ENCODE data around the gene DIRAS1. TPM values are rescaled to one million over a fixed set of nuclear protein-coding genes. Genes with fewer than 3 reads are reported as not detected.
"Not testable (repeated sequence)": the region's sequence is repeated elsewhere in the genome, so short reads cannot be mapped to it uniquely, and the experiment has no call there.

DIRAS1 gene
- polyA plus RNA-seq, 1 donor = 2.6 TPM

GRCh38 chr19:2690856-2691255, 30.3 kb downstream of the DIRAS1 start:
- no peaks in the 10 kb centered on the region for H3K4me1 ChIP-seq (ENCODE audit: control insufficient read depth, insufficient read depth, low read length)
- no peak for DNase-seq
- no peaks in the 10 kb centered on the region for H3K27me3 ChIP-seq (ENCODE audit: control insufficient read depth, insufficient read depth, low read length)
- H3K9me3 ChIP-seq (ENCODE audit: control insufficient read depth, low read depth, low read length) = peaks cover 4% of the 10 kb centered on the region
- no peak overlapping the region for H3K4me3 ChIP-seq (ENCODE audit: low read length)
- WGBS (ENCODE audit: insufficient coverage, low lambda C conversion rate) = 80% methylated on average over 2 of the region's 11 CpGs
- H3K36me3 ChIP-seq (ENCODE audit: control insufficient read depth, insufficient read depth, low read length) = no peaks in the 10 kb centered on the region
- H3K27ac ChIP-seq (ENCODE audit: low read length) = no peak overlapping the region

DNA sequence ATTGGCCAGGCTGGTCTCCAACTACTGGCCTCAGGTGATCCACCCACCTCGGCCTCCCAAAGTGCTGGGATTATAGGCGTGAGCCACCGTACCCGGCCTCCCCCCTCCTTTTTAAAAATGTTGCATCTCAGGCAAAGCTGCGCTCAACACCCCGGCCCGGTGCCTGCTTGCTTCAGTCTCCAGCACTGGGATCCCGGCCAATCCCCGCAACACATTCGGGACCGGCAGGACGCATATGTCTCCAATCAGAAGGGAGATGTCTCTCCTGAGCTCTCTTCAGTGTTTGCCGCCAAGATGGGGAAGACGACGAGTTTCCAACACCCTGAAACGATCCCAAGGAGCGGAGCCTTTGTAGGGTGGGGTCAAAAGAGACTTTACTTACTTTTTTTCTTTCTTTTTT, 34.8 kb downstream of the DIRAS1 start:
- WGBS (ENCODE audit: insufficient coverage, low lambda C conversion rate) = no CpG with 5 or more reads among the region's 17 CpGs
- Histone ChIP-seq H3K27me3 (ENCODE audit: control insufficient read depth, insufficient read depth, low read length) (no peaks in the 10 kb centered on the region), H3K4me3 (ENCODE audit: low read length) (no peak overlapping the region), H3K9me3 (ENCODE audit: control insufficient read depth, low read depth, low read length) (peaks cover 4% of the 10 kb centered on the region), H3K4me1 (ENCODE audit: control insufficient read depth, insufficient read depth, low read length) (no peaks in the 10 kb centered on the region), H3K36me3 (ENCODE audit: control insufficient read depth, insufficient read depth, low read length) (no peaks in the 10 kb centered on the region), H3K27ac (ENCODE audit: low read length) (no peak overlapping the region)
- DNase-seq = no peak

- H3K4me3 ChIP-seq (ENCODE audit: low read length) = no peak overlapping the region
- 100% methylated on average over 1 of the region's 6 CpGs for WGBS (ENCODE audit: insufficient coverage, low lambda C conversion rate)
- H3K4me1 ChIP-seq (ENCODE audit: control insufficient read depth, insufficient read depth, low read length) = no peaks in the 10 kb centered on the region
- no peaks in the 10 kb centered on the region for H3K27me3 ChIP-seq (ENCODE audit: control insufficient read depth, insufficient read depth, low read length)
- H3K27ac ChIP-seq (ENCODE audit: low read length) = no peak overlapping the region
- peaks cover 4% of the 10 kb centered on the region for H3K9me3 ChIP-seq (ENCODE audit: control insufficient read depth, low read depth, low read length)
- DNase-seq = no peak
- H3K36me3 ChIP-seq (ENCODE audit: control insufficient read depth, insufficient read depth, low read length) = no peaks in the 10 kb centered on the region
Observed at GRCh38 chr19:2685204-2685704, 35.9 kb downstream of the DIRAS1 start.

- Histone ChIP-seq H3K27me3 (ENCODE audit: control insufficient read depth, insufficient read depth, low read length) (no peaks in the 10 kb centered on the region), H3K27ac (ENCODE audit: low read length) (no peak overlapping the region), H3K36me3 (ENCODE audit: control insufficient read depth, insufficient read depth, low read length) (no peaks in the 10 kb centered on the region), H3K4me1 (ENCODE audit: control insufficient read depth, insufficient read depth, low read length) (no peaks in the 10 kb centered on the region), H3K9me3 (ENCODE audit: control insufficient read depth, low read depth, low read length) (peaks cover 4% of the 10 kb centered on the region), H3K4me3 (ENCODE audit: low read length) (no peak overlapping the region)
- DNase-seq = no peak
- 65% methylated on average over 2 of the region's 20 CpGs for WGBS (ENCODE audit: insufficient coverage, low lambda C conversion rate)
Observed at GRCh38 chr19:2683430-2684003, 37.7 kb downstream of the DIRAS1 start.

DNA sequence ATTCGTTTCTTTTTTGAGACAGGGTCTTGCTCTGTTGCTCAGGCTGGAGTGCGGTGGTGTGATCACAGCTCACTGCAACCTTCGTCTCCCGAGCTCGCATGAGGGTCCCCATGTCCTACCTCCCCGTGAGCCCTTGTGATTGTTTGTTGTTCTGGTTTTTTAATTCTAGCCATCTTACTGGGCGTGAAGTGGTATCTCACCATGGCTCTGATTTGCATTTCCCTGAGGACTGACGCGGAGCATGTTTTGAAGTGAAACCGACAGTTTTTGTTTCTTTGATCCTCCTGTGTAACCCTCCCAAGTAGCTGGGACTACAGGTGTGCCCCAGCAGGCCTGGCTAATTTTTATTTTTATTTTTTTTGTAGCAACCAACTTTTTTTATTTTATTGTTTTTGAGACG, 40.4 kb downstream of the DIRAS1 start:
- Histone ChIP-seq H3K9me3 (ENCODE audit: control insufficient read depth, low read depth, low read length) (no peaks in the 10 kb centered on the region), H3K27ac (ENCODE audit: low read length) (no peak overlapping the region), H3K27me3 (ENCODE audit: control insufficient read depth, insufficient read depth, low read length) (peaks cover 6% of the 10 kb centered on the region), H3K36me3 (ENCODE audit: control insufficient read depth, insufficient read depth, low read length) (no peaks in the 10 kb centered on the region), H3K4me1 (ENCODE audit: control insufficient read depth, insufficient read depth, low read length) (no peaks in the 10 kb centered on the region), H3K4me3 (ENCODE audit: low read length) (no peak overlapping the region)
- DNase-seq = no peak
- no CpG with 5 or more reads among the region's 11 CpGs for WGBS (ENCODE audit: insufficient coverage, low lambda C conversion rate)

DNA sequence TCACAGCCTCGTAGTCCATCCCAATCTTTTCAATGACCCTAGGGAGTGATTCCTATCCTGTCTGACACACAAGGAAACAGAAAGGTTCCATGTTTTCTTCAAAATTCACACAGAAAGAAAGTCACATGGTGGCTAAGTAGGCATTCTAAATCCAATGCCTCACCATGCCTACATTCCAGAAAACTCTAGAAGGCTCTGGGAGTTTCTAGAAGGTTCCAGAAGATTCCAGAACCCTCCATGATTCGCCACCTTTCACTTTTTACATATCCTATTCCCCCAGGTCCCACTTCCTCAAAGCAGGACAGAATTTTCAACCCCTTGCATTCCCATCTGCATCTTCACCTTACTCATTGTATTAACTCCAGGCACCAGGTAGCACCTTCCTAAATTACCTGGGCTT, 41.7 kb downstream of the DIRAS1 start:
- Histone ChIP-seq H3K4me3 (ENCODE audit: low read length) (no peak overlapping the region), H3K36me3 (ENCODE audit: control insufficient read depth, insufficient read depth, low read length) (no peaks in the 10 kb centered on the region), H3K4me1 (ENCODE audit: control insufficient read depth, insufficient read depth, low read length) (no peaks in the 10 kb centered on the region), H3K27ac (ENCODE audit: low read length) (no peak overlapping the region), H3K9me3 (ENCODE audit: control insufficient read depth, low read depth, low read length) (no peaks in the 10 kb centered on the region), H3K27me3 (ENCODE audit: control insufficient read depth, insufficient read depth, low read length) (peaks cover 15% of the 10 kb centered on the region)
- WGBS (ENCODE audit: insufficient coverage, low lambda C conversion rate) = no CpG with 5 or more reads among the region's 2 CpGs
- no peak for DNase-seq

GRCh38 chr19:2678948-2679347, 42.2 kb downstream of the DIRAS1 start:
- H3K27me3 ChIP-seq (ENCODE audit: control insufficient read depth, insufficient read depth, low read length) = peaks cover 15% of the 10 kb centered on the region
- not testable (repeated sequence) for H3K9me3 ChIP-seq (ENCODE audit: control insufficient read depth, low read depth, low read length); H3K27ac ChIP-seq (ENCODE audit: low read length); DNase-seq; H3K4me1 ChIP-seq (ENCODE audit: control insufficient read depth, insufficient read depth, low read length); H3K4me3 ChIP-seq (ENCODE audit: low read length); H3K36me3 ChIP-seq (ENCODE audit: control insufficient read depth, insufficient read depth, low read length)
- whole genome bisulfite sequencing (ENCODE audit: insufficient coverage, low lambda C conversion rate) = no CpG with 5 or more reads among the region's 5 CpGs

DNA sequence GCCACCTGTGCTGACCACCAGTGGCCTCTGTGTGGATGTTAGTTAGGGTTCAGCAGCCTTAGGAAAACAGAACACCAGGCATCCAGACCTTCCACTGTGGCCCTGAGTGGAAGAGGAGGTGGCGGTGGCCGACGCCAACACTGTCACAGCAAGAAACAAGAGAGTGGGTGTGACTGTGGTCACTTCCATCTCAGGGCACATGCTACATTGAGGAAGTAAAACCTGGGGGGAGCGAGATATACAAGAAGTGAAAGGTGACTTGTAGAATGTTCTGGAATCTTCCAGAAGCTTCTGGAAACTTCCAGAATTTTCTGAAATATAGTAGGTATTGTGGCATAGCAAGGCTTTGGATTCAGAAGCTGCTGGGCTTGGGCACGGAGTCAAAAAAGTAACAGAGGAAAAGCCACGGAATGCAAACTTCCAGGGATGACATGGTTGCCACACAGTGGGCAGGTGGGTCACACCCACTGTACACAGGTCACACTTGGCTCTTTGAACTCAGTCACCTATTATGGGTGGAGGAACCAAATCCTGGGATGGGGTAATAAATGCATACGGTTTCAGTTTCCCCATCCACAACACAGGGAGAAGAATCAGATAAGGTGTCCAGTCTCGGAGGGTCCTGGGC, 43.0 kb downstream of the DIRAS1 start:
- Histone ChIP-seq H3K4me1 (ENCODE audit: control insufficient read depth, insufficient read depth, low read length) (no peaks in the 10 kb centered on the region), H3K4me3 (ENCODE audit: low read length) (no peak overlapping the region), H3K27ac (ENCODE audit: low read length) (no peak overlapping the region), H3K36me3 (ENCODE audit: control insufficient read depth, insufficient read depth, low read length) (no peaks in the 10 kb centered on the region), H3K27me3 (ENCODE audit: control insufficient read depth, insufficient read depth, low read length) (peaks cover 15% of the 10 kb centered on the region), H3K9me3 (ENCODE audit: control insufficient read depth, low read depth, low read length) (no peaks in the 10 kb centered on the region)
- no peak for DNase-seq
- 83% methylated on average over 1 of the region's 8 CpGs for WGBS (ENCODE audit: insufficient coverage, low lambda C conversion rate)

DNA sequence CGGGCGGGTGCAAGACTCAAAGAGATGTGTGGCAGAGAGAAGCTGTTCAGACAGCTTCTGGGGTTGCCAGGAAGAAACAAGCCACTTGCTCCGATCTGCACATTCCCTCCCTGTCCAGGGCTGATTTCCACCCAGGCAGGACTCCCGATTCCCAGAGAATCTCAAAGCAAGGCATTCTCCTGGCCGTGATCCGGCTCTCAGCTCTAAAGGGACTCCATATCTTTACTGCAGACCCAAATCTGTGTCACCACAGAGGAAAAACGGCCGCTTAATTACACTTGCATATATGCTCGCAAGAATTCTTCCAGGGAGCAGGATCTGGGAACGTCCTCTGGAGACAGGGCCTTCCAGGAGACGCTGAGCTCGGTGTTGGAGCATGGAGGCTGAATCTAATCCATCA, 44.3 kb downstream of the DIRAS1 start:
- no peak overlapping the region for H3K27ac ChIP-seq (ENCODE audit: low read length)
- H3K4me1 ChIP-seq (ENCODE audit: control insufficient read depth, insufficient read depth, low read length) = no peaks in the 10 kb centered on the region
- no CpG with 5 or more reads among the region's 12 CpGs for WGBS (ENCODE audit: insufficient coverage, low lambda C conversion rate)
- peaks cover 15% of the 10 kb centered on the region for H3K27me3 ChIP-seq (ENCODE audit: control insufficient read depth, insufficient read depth, low read length)
- no peaks in the 10 kb centered on the region for H3K36me3 ChIP-seq (ENCODE audit: control insufficient read depth, insufficient read depth, low read length)
- no peak for DNase-seq
- no peaks in the 10 kb centered on the region for H3K9me3 ChIP-seq (ENCODE audit: control insufficient read depth, low read depth, low read length)
- no peak overlapping the region for H3K4me3 ChIP-seq (ENCODE audit: low read length)

DNA sequence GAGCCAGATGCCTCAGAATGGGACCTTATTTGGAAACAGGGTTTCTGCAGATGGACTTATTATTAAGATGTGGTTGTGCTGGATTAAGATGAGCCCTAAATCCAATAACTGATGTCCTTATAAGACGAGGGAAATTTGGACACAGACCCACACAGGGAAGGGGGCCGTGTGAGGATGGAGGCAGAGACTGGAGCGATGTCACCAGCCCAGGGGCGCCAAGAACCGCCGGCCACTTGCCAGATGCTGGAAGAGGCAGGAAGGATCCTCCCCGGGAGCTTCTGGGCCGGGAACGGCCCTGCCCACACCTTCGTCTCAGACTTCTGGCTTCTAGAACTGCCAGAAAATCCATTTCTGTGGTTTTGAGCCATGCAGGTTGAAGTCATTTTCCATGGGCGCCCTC, 45.3 kb downstream of the DIRAS1 start:
- no peaks in the 10 kb centered on the region for H3K36me3 ChIP-seq (ENCODE audit: control insufficient read depth, insufficient read depth, low read length)
- DNase-seq = no peak
- H3K9me3 ChIP-seq (ENCODE audit: control insufficient read depth, low read depth, low read length) = no peaks in the 10 kb centered on the region
- peaks cover 15% of the 10 kb centered on the region for H3K27me3 ChIP-seq (ENCODE audit: control insufficient read depth, insufficient read depth, low read length)
- no CpG with 5 or more reads among the region's 11 CpGs for WGBS (ENCODE audit: insufficient coverage, low lambda C conversion rate)
- no peak overlapping the region for H3K27ac ChIP-seq (ENCODE audit: low read length)
- no peak overlapping the region for H3K4me3 ChIP-seq (ENCODE audit: low read length)
- H3K4me1 ChIP-seq (ENCODE audit: control insufficient read depth, insufficient read depth, low read length) = no peaks in the 10 kb centered on the region

GRCh38 chr19:2670217-2670616, 51.0 kb downstream of the DIRAS1 start:
- Histone ChIP-seq H3K4me3 (ENCODE audit: low read length) (no peak overlapping the region), H3K9me3 (ENCODE audit: control insufficient read depth, low read depth, low read length) (no peaks in the 10 kb centered on the region), H3K36me3 (ENCODE audit: control insufficient read depth, insufficient read depth, low read length) (no peaks in the 10 kb centered on the region), H3K27me3 (ENCODE audit: control insufficient read depth, insufficient read depth, low read length) (peaks cover 5% of the 10 kb centered on the region), H3K4me1 (ENCODE audit: control insufficient read depth, insufficient read depth, low read length) (no peaks in the 10 kb centered on the region), H3K27ac (ENCODE audit: low read length) (no peak overlapping the region)
- no peak for DNase-seq
- no CpG with 5 or more reads among the region's 16 CpGs for WGBS (ENCODE audit: insufficient coverage, low lambda C conversion rate)
